Measurements from ENCODE around the gene HEATR3.
"Not testable (repeated sequence)": the region's sequence is repeated elsewhere in the genome, so short reads cannot be mapped to it uniquely, and the experiment has no call there.

Gene HEATR3

GRCh38 chr16:50114357-50115129, 48.8 kb downstream of the HEATR3 start:
- no peak for DNase-seq

- DNase-seq = no peak
Observed at GRCh38 chr16:50120711-50121110, 54.9 kb downstream of the HEATR3 start.

GRCh38 chr16:50121278-50121677, 55.5 kb downstream of the HEATR3 start:
- no peak for DNase-seq

- no peak for DNase-seq
Observed at GRCh38 chr16:50121721-50122445, 56.1 kb downstream of the HEATR3 start.

GRCh38 chr16:50123417-50123816, 57.6 kb downstream of the HEATR3 start:
- DNase-seq = no peak

- peak; percentile 26 for DNase-seq
Observed at GRCh38 chr16:50124769-50125168, 59.0 kb downstream of the HEATR3 start.

GRCh38 chr16:50126183-50126582, 60.4 kb downstream of the HEATR3 start:
- DNase-seq = peak; percentile 27

DNA sequence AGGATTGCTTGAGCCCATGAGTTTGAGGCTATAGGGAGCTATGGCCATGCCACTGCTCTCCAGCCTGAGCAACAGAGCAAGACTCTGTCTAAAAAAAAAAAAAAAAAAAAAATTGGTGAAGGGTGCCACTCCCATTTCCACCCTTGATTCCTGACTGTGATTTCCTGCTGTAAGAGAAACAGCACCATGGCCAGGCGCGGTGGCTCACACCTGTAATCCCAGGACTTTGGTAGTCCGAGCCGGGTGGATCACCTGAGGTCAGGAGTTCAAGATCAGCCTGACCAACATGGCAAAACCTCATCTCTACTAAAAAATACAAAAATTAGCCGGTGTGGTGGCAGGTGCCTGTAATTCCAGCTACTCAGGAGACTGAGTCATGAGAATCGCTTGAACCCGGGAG, 66.8 kb downstream of the HEATR3 start:
- not testable (repeated sequence) for DNase-seq

GRCh38 chr16:50133214-50133613, 67.4 kb downstream of the HEATR3 start:
- no peak for DNase-seq

GRCh38 chr16:50136399-50136798, 70.6 kb downstream of the HEATR3 start:
- DNase-seq = no peak

- no peak for DNase-seq
Observed at GRCh38 chr16:50137268-50137667, 71.5 kb downstream of the HEATR3 start.

DNA sequence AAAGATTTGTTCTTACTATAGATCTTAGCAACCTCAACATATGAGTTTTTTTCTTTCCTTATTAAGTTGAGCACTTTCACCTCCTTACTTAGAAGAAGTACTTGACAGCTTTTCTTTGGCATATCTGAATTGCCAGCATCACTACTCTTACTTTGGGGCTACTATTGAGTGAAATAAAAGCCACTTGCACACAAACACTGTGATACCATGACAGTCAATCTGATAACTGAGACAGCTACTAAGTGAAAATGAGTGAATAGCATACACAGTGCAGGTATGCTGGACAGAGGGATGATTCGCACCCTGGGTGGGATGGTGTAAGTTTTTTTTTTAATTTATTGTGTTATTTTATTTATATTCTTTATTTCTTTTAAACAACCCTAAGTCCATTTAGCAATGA, 73.8 kb downstream of the HEATR3 start:
- no peak for DNase-seq

- no peak for DNase-seq
Observed at GRCh38 chr16:50144211-50144610, 78.4 kb downstream of the HEATR3 start.

GRCh38 chr16:50146479-50147435, 81.0 kb downstream of the HEATR3 start:
- no peak for DNase-seq

- no peak for DNase-seq
Observed at GRCh38 chr16:50151322-50151721, 85.6 kb downstream of the HEATR3 start.

- DNase-seq = no peak
Observed at GRCh38 chr16:50151756-50152155, 86.0 kb downstream of the HEATR3 start.

DNA sequence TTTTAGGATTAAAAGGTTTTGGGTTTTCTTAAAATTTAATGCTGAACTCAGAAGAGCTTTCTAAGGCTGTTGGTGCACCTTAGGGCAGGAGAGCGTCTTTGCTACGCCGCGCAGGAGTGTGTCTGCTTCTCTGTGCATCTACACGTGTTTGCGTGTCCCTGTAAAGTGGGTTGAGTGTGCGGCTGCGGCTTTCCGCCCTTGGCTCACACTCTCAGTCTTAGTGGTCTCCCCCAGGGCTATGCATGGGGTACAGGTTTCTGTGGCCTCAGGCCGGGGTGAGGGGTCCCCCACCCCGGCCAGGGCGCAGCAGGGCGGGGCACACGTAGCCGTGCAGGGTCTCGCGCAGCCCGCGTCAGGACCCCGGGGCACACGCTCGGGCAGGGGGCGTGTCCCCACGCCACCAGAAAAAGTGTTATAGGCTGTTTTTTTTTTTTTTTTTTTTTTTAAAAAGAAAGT, 86.6 kb downstream of the HEATR3 start:
- peak; percentile 20 for DNase-seq

- DNase-seq = peak; percentile 83
Observed at GRCh38 chr16:50152807-50153595, 87.2 kb downstream of the HEATR3 start, which contains the start of gene TENT4B. TENT4B (plus strand) TSS chr16:50153306; CDS start chr16:50153622, 316 bp downstream.

GRCh38 chr16:50153596-50154419, 88.0 kb downstream of the HEATR3 start:
- peak; percentile 45 for DNase-seq

DNA sequence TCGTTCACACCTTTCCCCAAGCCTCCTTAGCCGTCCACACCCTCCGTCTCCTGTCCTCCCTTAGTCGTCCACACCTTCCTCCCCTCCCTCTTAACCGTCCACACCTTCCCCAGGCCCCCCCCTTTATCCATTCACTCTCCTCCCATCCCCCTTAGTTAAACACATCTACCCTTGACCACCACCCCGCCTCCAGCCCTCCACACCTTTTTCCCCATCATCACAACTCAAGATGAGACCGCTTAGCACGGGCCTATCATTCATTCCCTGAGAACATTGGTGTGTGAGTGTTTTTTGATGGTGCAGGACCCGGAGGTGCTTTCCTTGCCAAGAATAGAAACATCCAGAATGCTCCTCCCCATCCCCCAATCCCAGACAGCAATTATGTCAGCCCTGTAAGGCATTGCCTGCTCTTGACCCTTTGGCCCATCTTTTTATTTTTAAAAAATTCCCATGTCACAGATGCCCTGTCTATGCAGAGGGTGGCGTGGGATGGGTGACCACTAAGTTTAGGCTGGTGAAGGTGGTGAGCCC, 88.7 kb downstream of the HEATR3 start:
- peak; percentile 10 for DNase-seq

DNA sequence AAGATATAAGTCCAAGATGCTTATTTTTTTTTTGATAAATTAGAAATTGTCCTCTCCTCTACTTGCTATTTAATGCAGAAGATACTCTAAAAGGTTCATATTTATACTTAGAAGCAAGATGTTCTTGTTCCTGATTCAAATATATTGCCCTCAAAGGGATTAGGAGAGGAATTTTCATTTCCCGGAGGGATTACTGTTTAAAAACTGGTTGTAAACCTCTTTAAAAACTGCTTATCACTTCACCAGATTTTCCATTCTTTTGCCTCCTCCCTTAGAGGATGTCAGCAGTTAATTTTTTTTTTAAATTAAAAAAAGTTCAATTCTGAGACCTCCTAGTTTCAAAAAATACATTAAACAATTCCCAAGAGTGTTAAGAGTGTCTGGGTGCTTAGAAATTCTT, 90.2 kb downstream of the HEATR3 start:
- DNase-seq = no peak
